Measurements from ENCODE around the gene PRODH.
"Not testable (repeated sequence)": the region's sequence is repeated elsewhere in the genome, so short reads cannot be mapped to it uniquely, and the experiment has no call there.

The PRODH gene

GRCh38 chr22:18935889-18936529 is at the start of gene PRODH:
PRODH (minus strand) TSS chr22:18936293; CDS start chr22:18936287, 6 bp downstream.
- no peak for DNase-seq

GRCh38 chr22:18985780-18986179 is 49.7 kb upstream of the PRODH start:
- DNase-seq: no peak

DNA sequence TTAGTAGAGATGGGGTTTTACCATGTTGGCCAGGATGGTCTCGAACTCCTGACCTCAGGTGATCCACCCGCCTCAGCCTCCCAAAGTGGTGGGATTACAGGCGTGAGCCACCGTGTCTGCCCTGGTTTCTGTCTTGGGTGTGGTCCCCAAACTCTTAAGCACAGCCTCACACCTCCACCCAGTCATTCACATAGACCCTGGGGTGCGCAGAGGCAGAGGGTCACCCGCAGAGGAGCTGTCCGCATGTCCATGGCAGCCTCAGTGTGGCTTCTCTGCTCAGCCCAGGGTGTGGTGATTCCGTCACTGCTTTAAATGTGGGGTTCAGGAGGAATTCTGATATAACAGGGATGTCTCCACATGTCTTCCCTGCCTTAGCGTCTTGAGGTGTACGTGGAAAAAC is 48.5 kb upstream of the PRODH start:
- DNase-seq: no peak

- DNase-seq: no peak
Observed at GRCh38 chr22:18983120-18983651, 47.1 kb upstream of the PRODH start.

- no peak for DNase-seq
Observed at GRCh38 chr22:18980829-18981228, 44.7 kb upstream of the PRODH start.

- no peak for DNase-seq
Observed at GRCh38 chr22:18979957-18980356, 43.9 kb upstream of the PRODH start.

GRCh38 chr22:18978506-18978905 is 42.4 kb upstream of the PRODH start:
- DNase-seq: no peak

GRCh38 chr22:18977824-18978425 is 41.8 kb upstream of the PRODH start:
- no peak for DNase-seq

DNA sequence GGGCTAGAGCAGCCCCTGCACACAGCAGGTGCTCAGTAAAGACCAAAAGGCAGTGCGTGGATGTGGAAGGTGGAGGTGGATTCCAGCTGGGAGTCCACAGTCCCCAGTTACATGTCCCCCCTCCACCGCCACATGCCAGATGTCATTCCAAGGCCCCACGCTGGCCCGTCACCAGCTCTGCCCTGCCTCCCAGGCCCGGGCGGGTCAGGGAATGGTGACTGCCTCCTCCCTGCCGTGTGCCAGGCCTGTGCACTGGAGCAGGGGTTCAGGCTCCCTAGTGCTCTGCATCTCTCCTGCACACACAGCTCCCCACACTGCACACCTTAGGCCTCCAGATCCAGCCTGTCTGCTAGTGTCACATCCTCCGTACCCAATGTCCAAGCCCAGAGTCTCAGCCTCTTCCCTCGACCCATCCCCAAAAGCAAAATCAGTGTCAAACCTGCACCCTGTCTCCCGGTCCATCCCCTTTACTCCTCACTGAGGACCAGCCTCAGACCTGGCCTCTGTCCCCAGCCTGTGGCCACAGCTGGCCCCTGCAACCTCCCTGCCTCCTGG is 40.2 kb upstream of the PRODH start:
- no peak for DNase-seq

GRCh38 chr22:18975434-18976196 is 39.5 kb upstream of the PRODH start:
- no peak for DNase-seq

GRCh38 chr22:18974477-18975180 is 38.5 kb upstream of the PRODH start:
- DNase-seq: no peak

DNA sequence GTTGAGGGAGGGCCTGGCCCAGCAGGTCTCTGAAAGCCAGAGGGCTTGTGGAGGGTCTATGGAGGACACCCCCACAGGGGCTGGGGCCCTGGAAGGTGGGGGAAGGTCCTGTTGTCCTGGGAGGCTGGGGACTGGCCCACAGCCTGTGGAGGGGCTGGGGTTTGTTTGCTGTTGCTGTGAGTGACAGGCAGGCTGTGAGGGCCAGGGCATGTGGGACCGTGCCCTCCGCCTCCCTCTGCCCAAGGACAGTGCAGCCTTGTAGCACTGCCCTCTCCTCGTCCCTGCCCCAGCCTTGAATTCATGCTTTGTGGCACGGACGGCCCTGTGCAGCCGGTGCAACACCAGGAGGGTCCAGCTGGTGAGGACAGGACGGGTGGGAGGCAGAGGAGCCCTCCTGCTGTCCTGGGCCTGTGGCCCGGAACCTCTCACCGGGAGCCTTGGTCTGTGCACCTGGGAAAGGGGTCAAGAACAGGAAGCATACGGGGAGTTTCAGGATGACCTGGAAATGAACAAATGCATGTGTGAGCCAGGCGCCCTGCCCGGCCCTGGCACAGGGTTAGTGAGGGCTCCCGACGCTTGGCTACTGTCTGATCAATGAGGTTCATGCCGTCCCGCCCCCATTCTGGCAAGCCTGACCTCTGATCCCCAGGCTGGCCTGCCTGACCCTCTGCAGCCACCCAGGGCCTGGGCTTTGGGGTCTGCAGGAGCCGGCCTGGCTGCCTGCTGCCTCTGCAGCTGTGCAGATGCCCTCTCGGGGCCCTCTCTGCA is 37.4 kb upstream of the PRODH start:
- DNase-seq: no peak

DNA sequence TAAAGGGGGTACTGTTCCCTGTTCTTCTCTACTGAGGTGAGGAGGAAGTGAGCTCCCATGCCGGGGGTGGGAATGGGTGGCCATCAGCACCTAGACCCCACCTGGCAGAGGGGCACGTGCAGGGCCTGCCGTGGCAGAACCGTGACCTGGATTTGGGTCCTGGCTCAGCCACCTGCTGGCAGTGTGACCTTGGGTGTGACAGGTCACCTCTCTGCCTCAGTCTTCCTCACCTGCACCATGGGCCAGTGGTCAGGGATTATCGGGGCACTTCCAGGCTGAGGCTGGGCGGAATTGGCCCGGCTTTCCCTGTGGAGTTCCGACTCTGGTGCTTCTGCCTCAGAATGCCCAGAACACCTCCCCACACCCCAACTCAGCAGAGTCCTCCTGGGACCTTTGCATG is 36.5 kb upstream of the PRODH start:
- not testable (repeated sequence) for DNase-seq

DNA sequence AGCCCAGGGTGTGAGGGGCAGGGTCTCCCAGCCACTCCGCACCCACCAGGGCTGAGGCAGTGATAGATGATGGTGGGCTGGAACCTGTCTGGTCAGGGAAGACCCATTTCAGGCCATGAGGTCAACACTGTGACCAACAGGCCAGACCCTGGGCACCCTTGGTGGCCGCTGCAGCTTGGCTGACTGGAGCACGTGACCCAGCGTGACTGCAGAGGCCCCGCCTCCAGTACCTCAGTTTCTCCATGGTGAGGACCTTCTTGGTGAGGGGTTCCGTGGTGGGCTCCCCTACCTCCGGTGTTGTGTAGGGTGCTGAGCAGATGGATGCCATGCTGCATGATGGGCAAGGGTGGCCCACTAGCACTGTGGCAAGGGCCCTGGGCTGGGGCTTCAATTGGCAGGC is 35.9 kb upstream of the PRODH start:
- not testable (repeated sequence) for DNase-seq

DNA sequence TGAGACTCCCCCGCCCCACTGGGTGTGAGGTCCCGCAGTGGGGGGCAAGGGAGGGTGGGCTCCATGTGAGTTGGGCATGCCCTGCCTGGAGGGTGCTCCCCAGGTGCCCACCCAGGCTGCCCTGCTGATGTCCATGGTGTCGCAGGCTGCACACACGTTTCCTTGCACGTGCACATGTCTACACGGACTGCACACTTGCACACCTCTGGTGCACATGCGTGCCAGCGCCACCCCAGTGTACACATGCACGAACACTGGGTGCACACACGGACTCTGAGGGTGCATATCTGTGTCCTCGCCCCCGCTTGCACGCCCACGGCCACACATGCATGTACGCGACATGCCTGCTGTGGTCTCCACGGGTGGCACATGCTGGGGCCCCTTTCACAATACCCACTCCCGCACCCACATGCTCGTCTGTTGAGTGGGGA is 35.2 kb upstream of the PRODH start:
- DNase-seq: no peak

DNA sequence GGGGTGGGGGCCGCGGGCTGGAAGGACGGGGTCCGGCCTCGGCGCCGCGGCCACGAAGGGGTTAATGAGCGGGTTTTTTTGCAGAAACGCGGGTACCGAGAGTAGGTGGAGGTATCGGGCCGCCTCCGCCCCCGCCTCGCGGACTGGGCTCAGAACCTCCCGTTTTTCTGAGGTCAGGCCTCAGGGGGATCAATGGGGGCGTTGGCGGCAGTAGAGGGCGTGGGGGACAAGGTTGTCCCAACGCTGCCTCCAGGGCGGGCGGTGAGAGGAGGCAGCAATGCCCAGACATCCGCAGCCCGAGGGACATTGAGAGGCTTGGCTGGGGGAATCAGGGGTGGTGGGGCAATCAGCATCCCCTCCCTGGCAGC is 34.8 kb upstream of the PRODH start:
- DNase-seq: peak in 1 of 3 experiments; percentile 35

- peak; percentile 36 to 63 (median 60) for DNase-seq
Observed at GRCh38 chr22:18970176-18970947, 34.3 kb upstream of the PRODH start.

GRCh38 chr22:18969158-18969942 is 33.3 kb upstream of the PRODH start:
- not testable (repeated sequence) for DNase-seq

DNA sequence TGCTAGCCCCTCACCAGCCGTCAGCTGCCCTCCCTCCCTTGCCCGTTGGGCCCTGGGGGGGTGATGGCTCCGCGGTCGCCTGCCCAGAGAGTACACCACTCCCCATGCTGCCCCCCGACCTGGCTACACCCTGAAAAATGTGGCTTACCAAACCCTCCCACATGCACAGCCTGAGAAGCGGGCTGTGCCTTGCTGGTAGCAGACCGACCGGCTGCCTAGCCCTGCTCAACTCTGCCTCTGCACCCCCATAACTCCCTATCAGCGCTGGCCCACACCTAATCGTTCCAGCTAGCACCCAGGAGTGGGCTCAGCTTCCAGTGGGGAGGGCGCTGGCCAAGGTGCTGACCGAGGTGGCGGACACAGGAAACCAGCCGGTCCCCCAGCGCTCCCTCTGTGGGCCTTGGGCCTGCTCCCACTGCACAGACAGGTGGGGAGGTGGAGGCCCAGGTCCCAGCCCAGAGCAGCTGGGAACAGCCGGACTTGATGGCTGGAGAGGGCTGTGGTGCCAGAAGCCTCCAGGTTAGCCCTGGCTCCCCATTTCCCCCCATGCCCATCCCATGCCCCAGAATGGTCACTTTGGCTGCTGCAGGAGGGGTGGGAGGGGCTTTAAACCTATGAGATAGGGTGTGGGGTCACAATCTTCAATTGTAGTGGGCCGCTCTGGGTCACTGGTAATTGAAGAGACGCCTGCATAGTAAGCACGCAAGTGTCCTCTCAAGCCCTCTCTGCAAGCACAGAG is 32.1 kb upstream of the PRODH start:
- DNase-seq: no peak
